ENCODE data around the gene HRAS. TPM values are rescaled to one million over a fixed set of nuclear protein-coding genes. Genes with fewer than 3 reads are reported as not detected.

The HRAS gene
- total and polyA plus RNA-seq, 2 of the 8 experiments (the other 6 are each of a cell fraction or from before 2014, with no cell fraction given), result 44.3 to 54.7 TPM

- no peak for FAIRE-seq
- H3K9ac ChIP-seq (replicated peaks in 1 of 4; ENCODE audit: extremely low read depth in 1 of 4, low read depth in 3 of 4, low read length in 3 of 4), result no peak overlapping the region
- POLR2A ChIA-PET (ENCODE audit: partially characterized antibody), result interaction anchor here (1.0 to 1.6 kb wide), 7 partner anchors 8 to 279 kb away, joined by 3 to 7 read pairs (median 3); partner anchors contain the start of gene GATD1
- TF ChIP-seq, protein P1, sequence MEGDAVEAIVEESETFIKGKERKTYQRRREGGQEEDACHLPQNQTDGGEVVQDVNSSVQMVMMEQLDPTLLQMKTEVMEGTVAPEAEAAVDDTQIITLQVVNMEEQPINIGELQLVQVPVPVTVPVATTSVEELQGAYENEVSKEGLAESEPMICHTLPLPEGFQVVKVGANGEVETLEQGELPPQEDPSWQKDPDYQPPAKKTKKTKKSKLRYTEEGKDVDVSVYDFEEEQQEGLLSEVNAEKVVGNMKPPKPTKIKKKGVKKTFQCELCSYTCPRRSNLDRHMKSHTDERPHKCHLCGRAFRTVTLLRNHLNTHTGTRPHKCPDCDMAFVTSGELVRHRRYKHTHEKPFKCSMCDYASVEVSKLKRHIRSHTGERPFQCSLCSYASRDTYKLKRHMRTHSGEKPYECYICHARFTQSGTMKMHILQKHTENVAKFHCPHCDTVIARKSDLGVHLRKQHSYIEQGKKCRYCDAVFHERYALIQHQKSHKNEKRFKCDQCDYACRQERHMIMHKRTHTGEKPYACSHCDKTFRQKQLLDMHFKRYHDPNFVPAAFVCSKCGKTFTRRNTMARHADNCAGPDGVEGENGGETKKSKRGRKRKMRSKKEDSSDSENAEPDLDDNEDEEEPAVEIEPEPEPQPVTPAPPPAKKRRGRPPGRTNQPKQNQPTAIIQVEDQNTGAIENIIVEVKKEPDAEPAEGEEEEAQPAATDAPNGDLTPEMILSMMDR (IDR thresholded peaks at IDR 0.05; ENCODE audit: control extremely low read depth in 1 of 3, insufficient read depth in 1 of 3, low read depth in 1 of 3, low read length in 3 of 3), result no peak
- no peak for TF ChIP-seq TAF1 (IDR thresholded peaks at IDR 0.05; ENCODE audit: low read depth, low read length)
- no peak for TF ChIP-seq BRCA1 (IDR thresholded peaks at IDR 0.05; ENCODE audit: low read depth, low read length)
- TF ChIP-seq CHD1 (IDR thresholded peaks at IDR 0.05; ENCODE audit: low read depth, low read length), result no peak
- TF ChIP-seq PHF8 (conservative IDR thresholded peaks at IDR 0.05; ENCODE audit: low read depth, low read length), result no peak
- no peak for TF ChIP-seq SRF (IDR thresholded peaks at IDR 0.05; ENCODE audit: low read depth, low read length)
- TF ChIP-seq SUZ12 (IDR thresholded peaks at IDR 0.05; ENCODE audit: low read length), result no peak
- no peak for TF ChIP-seq SIX5 (IDR thresholded peaks at IDR 0.05; ENCODE audit: low read depth, low read length)
- TF ChIP-seq SAP30 (IDR thresholded peaks at IDR 0.05; ENCODE audit: insufficient read depth, insufficient replicate concordance, low read length), result no peak
- TF ChIP-seq KDM5A (IDR thresholded peaks at IDR 0.05; ENCODE audit: low read length), result no peak
Measured at GRCh38 chr11:497565-498296, 37.6 kb downstream of the HRAS start.

More at GRCh38 chr11:497565-498296, 37.6 kb downstream of the HRAS start:
- Histone ChIP-seq H2BK120ac (replicated peaks; ENCODE audit: low read depth, low read length) (no peak overlapping the region), H2BK15ac (ENCODE audit: low read length) (peak overlapping the region; percentile 22; the same call in 1 of the 2 replicates), H3K18ac (ENCODE audit: extremely low read depth, low read length) (no peak overlapping the region), H2AK5ac (ENCODE audit: low read depth, low read length) (no peak overlapping the region; the same call in 1 of the 2 replicates), H3K9me3 (ENCODE audit: insufficient read depth in 2 of 2, low read depth in 1 of 2, low read length in 1 of 2) (peaks cover 11 to 19% of the 10 kb centered on the region in 2 experiments; a peak in 3 of 4 replicates), H3K4me1 (replicated peaks in 1 of 4; ENCODE audit: control insufficient read depth in 3 of 4, insufficient read depth in 4 of 4, low read length in 3 of 4) (no peaks in the 10 kb centered on the region), H3K4ac (replicated peaks; ENCODE audit: insufficient read length, low read depth, low read length) (peak overlapping the region; percentile 85), H3K27ac (ENCODE audit: low read depth, low read length) (no peak overlapping the region), H3K79me2 (ENCODE audit: control insufficient read depth in 1 of 2, insufficient read depth in 2 of 2, low read length in 2 of 2) (no peaks in the 10 kb centered on the region), H2BK20ac (ENCODE audit: low read length) (no peak overlapping the region), H3K14ac (ENCODE audit: insufficient read length) (no peak overlapping the region), H3K36me3 (ENCODE audit: control insufficient read depth in 2 of 4, insufficient read depth in 4 of 4, low read length in 3 of 4) (peaks cover 17 to 50% (median 33%) of the 10 kb centered on the region in 4 experiments; a peak in 7 of 8 replicates), H3K4me2 (ENCODE audit: insufficient read depth in 1 of 2, low read depth in 2 of 2, low read length in 2 of 2) (no peak overlapping the region), H4K8ac (ENCODE audit: extremely low read depth, insufficient read depth, low read length) (no peak overlapping the region), H3K79me1 (ENCODE audit: low read depth, low read length) (no peaks in the 10 kb centered on the region; the same call in none of the 2 replicates), H2BK5ac (ENCODE audit: low read depth, low read length) (no peak overlapping the region; the same call in 1 of the 2 replicates), H3K4me3 (ENCODE audit: extremely low read depth in 1 of 4, insufficient read depth in 2 of 4, low read depth in 3 of 4, low read length in 4 of 4) (no peak overlapping the region), H3K23me2 (ENCODE audit: low read depth, low read length) (no peaks in the 10 kb centered on the region), H4K91ac (replicated peaks; ENCODE audit: insufficient read length, low read length) (peak overlapping the region; percentile 65), H3K56ac (replicated peaks; ENCODE audit: insufficient read length, low read depth, low read length) (no peak overlapping the region), H3K27me3 (replicated peaks in 1 of 4; ENCODE audit: control insufficient read depth in 3 of 4, extremely low read depth in 1 of 4, insufficient read depth in 3 of 4, low read length in 3 of 4) (no peaks in the 10 kb centered on the region), H2AFZ (ENCODE audit: low read length) (no peak overlapping the region), H4K5ac (ENCODE audit: insufficient read length, low read depth, low read length) (no peak overlapping the region), H2BK12ac (ENCODE audit: low read depth, low read length) (no peak overlapping the region), H3K23ac (ENCODE audit: insufficient read length) (no peak overlapping the region), H4K20me1 (replicated peaks in 1 of 2; ENCODE audit: control insufficient read depth in 1 of 2, insufficient read depth in 2 of 2, low read length in 2 of 2) (peaks cover 4 to 12% of the 10 kb centered on the region in 2 experiments)
- no peak for DNase-seq (ENCODE audit: low read depth in 1 of 2, low spot score in 2 of 2)
- WGBS, 2 experiments (ENCODE audit: extremely low coverage in 1 of 2, insufficient coverage in 1 of 2, insufficient read length in 1 of 2, insufficient replicate concordance in 2 of 2, low coverage in 1 of 2, low lambda C conversion rate in 2 of 2, missing lambda C conversion rate in 1 of 2), result 94% methylated on average over 31 of the region's 31 CpGs; no CpG with 5 or more reads in 1 of the 2 experiments
- CTCF ChIA-PET (ENCODE audit: partially characterized antibody), result interaction anchor here (0.9 to 1.3 kb wide), 5 partner anchors 19 to 247 kb away, joined by 3 to 8 read pairs (median 3); no protein-coding TSS in a partner anchor

Measured in H1 (cell line).